ENCODE data around the gene B3GNT8. TPM values are rescaled to one million over a fixed set of nuclear protein-coding genes. Genes with fewer than 3 reads are reported as not detected.

The B3GNT8 gene
- total and polyA plus RNA-seq, 11 donors = 5.0 to 12.6 (median 9.4) TPM

GRCh38 chr19:41457241-41457640, 30.1 kb upstream of the B3GNT8 start:
- 10 to 46% (median 35%) methylated on average over 1 of the region's 1 CpG for WGBS, 4 donors
- DNase-seq (no peak), ATAC-seq (peak in 2 of 4 donors; percentile 33 to 40)
- intact Hi-C loops (cut with DNase I) = loop anchor here in 2 of 10 donors (2.0 kb wide), 2 partner anchors 22 to 74 kb away; no protein-coding TSS in a partner anchor
- Histone ChIP-seq H3K36me3 (peaks cover 0 to 4% (median 0%) of the 10 kb centered on the region in 9 donors), H3K4me3 (no peak overlapping the region), H3K27ac (peak overlapping the region in 7 of 12 donors; percentile 34 to 73 (median 62)), H3K27me3 (peaks cover 0 to 20% (median 0%) of the 10 kb centered on the region in 9 donors), H3K9me3 (no peaks in the 10 kb centered on the region), H3K4me1 (peaks cover 0 to 28% (median 21%) of the 10 kb centered on the region in 12 donors)
- TF ChIP-seq, protein P1, sequence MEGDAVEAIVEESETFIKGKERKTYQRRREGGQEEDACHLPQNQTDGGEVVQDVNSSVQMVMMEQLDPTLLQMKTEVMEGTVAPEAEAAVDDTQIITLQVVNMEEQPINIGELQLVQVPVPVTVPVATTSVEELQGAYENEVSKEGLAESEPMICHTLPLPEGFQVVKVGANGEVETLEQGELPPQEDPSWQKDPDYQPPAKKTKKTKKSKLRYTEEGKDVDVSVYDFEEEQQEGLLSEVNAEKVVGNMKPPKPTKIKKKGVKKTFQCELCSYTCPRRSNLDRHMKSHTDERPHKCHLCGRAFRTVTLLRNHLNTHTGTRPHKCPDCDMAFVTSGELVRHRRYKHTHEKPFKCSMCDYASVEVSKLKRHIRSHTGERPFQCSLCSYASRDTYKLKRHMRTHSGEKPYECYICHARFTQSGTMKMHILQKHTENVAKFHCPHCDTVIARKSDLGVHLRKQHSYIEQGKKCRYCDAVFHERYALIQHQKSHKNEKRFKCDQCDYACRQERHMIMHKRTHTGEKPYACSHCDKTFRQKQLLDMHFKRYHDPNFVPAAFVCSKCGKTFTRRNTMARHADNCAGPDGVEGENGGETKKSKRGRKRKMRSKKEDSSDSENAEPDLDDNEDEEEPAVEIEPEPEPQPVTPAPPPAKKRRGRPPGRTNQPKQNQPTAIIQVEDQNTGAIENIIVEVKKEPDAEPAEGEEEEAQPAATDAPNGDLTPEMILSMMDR (IDR thresholded peaks at IDR 0.05) = no peak
- TF ChIP-seq POLR2A (IDR thresholded peaks at IDR 0.05) = no peak

- H3K4me3 ChIP-seq = peak overlapping the region in 1 of 12 donors; percentile 6
- peaks cover 0 to 28% (median 21%) of the 10 kb centered on the region in 12 donors for H3K4me1 ChIP-seq
- intact Hi-C loops (cut with DNase I) = loop anchor here in 2 of 10 donors (2.0 kb wide), 2 partner anchors 22 to 74 kb away; no protein-coding TSS in a partner anchor
- no peak for TF ChIP-seq POLR2A (IDR thresholded peaks at IDR 0.05)
- H3K27ac ChIP-seq = peak overlapping the region in 11 of 12 donors; percentile 12 to 73 (median 60)
- peaks cover 0 to 4% (median 0%) of the 10 kb centered on the region in 9 donors for H3K36me3 ChIP-seq
- H3K9me3 ChIP-seq = no peaks in the 10 kb centered on the region
- ATAC-seq = peak in 3 of 4 donors; percentile 71 to 89 (median 79)
- WGBS, 4 donors = 24 to 38% (median 30%) methylated on average over 7 of the region's 7 CpGs
- DNase-seq = peak in 1 of 5 donors; percentile 48
- peaks cover 0 to 20% (median 0%) of the 10 kb centered on the region in 9 donors for H3K27me3 ChIP-seq
These were observed 29.3 kb upstream of the B3GNT8 start for GRCh38 chr19:41456342-41456918.

GRCh38 chr19:41455936-41456335, 28.8 kb upstream of the B3GNT8 start:
- Histone ChIP-seq H3K27ac (peak overlapping the region in 10 of 12 donors; percentile 8 to 73 (median 45)), H3K4me1 (peaks cover 0 to 28% (median 21%) of the 10 kb centered on the region in 12 donors), H3K36me3 (peaks cover 0 to 4% (median 0%) of the 10 kb centered on the region in 9 donors), H3K4me3 (no peak overlapping the region), H3K9me3 (no peaks in the 10 kb centered on the region), H3K27me3 (peaks cover 0 to 20% (median 0%) of the 10 kb centered on the region in 9 donors)
- WGBS, 4 donors = 11 to 27% (median 16%) methylated on average over 2 of the region's 2 CpGs
- TF ChIP-seq, protein P1 (IDR thresholded peaks at IDR 0.05) = no peak
- TF ChIP-seq POLR2A (IDR thresholded peaks at IDR 0.05) = no peak
- no peak for ATAC-seq
- intact Hi-C loops (cut with DNase I) = loop anchor here in 2 of 10 donors (2.0 kb wide), 2 partner anchors 23 to 75 kb away; no protein-coding TSS in a partner anchor
- no peak for DNase-seq

DNA sequence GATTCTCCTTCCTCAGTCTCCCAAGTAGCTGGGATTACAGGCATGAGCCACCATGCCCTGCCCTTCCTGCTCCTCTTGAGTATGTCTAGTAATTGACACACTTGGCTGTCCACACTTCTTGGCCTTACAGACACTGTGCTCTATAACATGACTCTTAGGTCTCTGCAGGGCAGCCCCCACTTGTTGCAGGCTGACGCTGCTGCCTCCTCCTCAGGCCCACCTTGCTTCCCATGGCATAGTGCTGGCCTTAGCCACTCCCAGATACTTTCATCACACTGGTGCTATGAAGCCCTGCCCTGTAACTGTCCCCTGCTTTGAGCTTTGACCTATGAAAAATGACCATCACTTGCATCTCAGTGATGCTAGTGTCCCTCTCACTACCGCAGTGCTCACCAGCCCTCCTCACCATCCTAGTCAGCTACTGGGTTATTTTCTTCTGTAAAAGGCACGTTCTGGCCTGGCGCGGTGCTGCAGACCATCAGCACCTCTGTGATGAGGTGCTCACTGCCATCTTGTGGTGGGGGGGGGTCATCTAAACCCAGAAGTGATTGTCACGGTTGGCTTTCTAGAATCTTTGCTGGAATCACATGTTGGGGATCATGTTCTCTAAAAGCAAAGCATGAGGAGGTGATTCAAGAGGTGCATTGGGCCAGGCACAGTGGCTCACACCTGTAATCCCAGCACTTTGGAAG, 25.6 kb upstream of the B3GNT8 start:
- Histone ChIP-seq H3K9me3 (no peaks in the 10 kb centered on the region), H3K4me1 (peaks cover 0 to 48% (median 28%) of the 10 kb centered on the region in 12 donors), H3K27ac (no peak overlapping the region), H3K27me3 (peaks cover 0 to 6% (median 0%) of the 10 kb centered on the region in 9 donors), H3K36me3 (peaks cover 0 to 4% (median 0%) of the 10 kb centered on the region in 9 donors), H3K4me3 (no peak overlapping the region)
- WGBS, 4 donors = 59 to 70% (median 70%) methylated on average over 6 of the region's 6 CpGs
- TF ChIP-seq, protein P1 (IDR thresholded peaks at IDR 0.05) = no peak
- TF ChIP-seq POLR2A (IDR thresholded peaks at IDR 0.05) = no peak
- DNase-seq (no peak), ATAC-seq (no peak)
- intact Hi-C loops (cut with DNase I) = loop anchor here in 4 of 10 donors (5.0 kb wide), 3 partner anchors 45 to 120 kb away; no protein-coding TSS in a partner anchor
